GM12878 (cell line): ENCODE data around the gene NR2F1-AS1. TPM values are rescaled to one million over a fixed set of nuclear protein-coding genes. Genes with fewer than 3 reads are reported as not detected.

Source experiments
- ATAC-seq: fragments of 200-7000 bp; cut with Tn5 transposase; 3 replicates; pipeline ENCODE4 v1.9.1; 2020; ENCODE audit warnings: mild to moderate bottlenecking, moderate library complexity
- BruUV-seq: library from RNA; stranded (reverse); fragments of 400-500 nt; replicated peaks from 2 replicates; lab custom pipeline; 2021; lab: Mats Ljungman, UMichigan
- CTCF ChIA-PET: fragments of 300-600 bp; sonication (Branson Sonifier 250); formaldehyde crosslinking; extraction: SDS; loops from one replicate; lab custom pipeline; 2021; ENCODE audit warnings: inconsistent platforms; lab: Yijun Ruan, JAX
- POLR2A ChIA-PET: fragments of 350-600 bp; formaldehyde crosslinking; extraction: SDS; loops from one replicate; lab custom pipeline; 2021; ENCODE audit warnings: inconsistent platforms; lab: Charles Lee
- RAD21 ChIA-PET: fragments of 300-600 bp; sonication (Branson Sonifier 250); formaldehyde crosslinking; loops from one replicate; lab custom pipeline; 2023; ENCODE audit warnings: antibody characterized with exemption; ENCODE audit not compliant: unreplicated experiment; lab: Charles Lee
- SMC1A ChIA-PET: fragments of 300-600 bp; sonication (Branson Sonifier 250); formaldehyde crosslinking; loops from one replicate; lab custom pipeline; 2023; ENCODE audit not compliant: unreplicated experiment, uncharacterized antibody; lab: Charles Lee
- DNase-seq: peaks from one replicate; pipeline ENCODE4 v3.0.0-alpha.2; 2011; ENCODE audit warnings: low read depth, low spot score
- FAIRE-seq: peaks from 3 replicates; lab custom pipeline; 2011; peaks lifted over from hg19 to GRCh38; lab: Jason Lieb, UNC
- H2AFZ ChIP-seq: 2 replicates; pipeline ENCODE4 v1.6.0; 2011; ENCODE audit warnings: low read depth, low read length, control low read depth; ENCODE audit not compliant: control insufficient read depth
- H3K27ac ChIP-seq: 2 replicates; pipeline ENCODE4 v1.5.1; 2011; ENCODE audit warnings: control low read depth; ENCODE audit not compliant: control insufficient read depth, insufficient read depth
- H3K27me3 ChIP-seq, 2 experiments: replicated peaks in 1 of 2; 2 replicates each; pipeline versions ENCODE4 v1.6.0 to v1.6.1; 2011; ENCODE audit warnings: low read length in 1 of 2; ENCODE audit not compliant: control insufficient read depth in 2 of 2, insufficient read depth in 2 of 2
- H3K36me3 ChIP-seq, 2 experiments: 2 replicates each; pipeline ENCODE4 v1.5.1; 2011; ENCODE audit warnings: low read length in 1 of 2; ENCODE audit not compliant: control insufficient read depth in 2 of 2, insufficient read depth in 2 of 2
- H3K4me1 ChIP-seq: 2 replicates; pipeline ENCODE4 v1.6.1; 2011; ENCODE audit warnings: mild to moderate bottlenecking, low read length, moderate library complexity, mixed read lengths; ENCODE audit not compliant: control insufficient read depth, insufficient read depth
- H3K4me2 ChIP-seq: 2 replicates; pipeline ENCODE4 v1.6.0; 2011; ENCODE audit warnings: control low read depth; ENCODE audit not compliant: control insufficient read depth, insufficient read depth
- H3K4me3 ChIP-seq: fragments of 200-600 bp; sonication (generic); 2 replicates; pipeline ENCODE4 v1.5.1; 2016
- H3K79me2 ChIP-seq: 2 replicates; pipeline ENCODE4 v1.6.0; 2011; ENCODE audit warnings: low read length; ENCODE audit not compliant: control insufficient read depth, insufficient read depth
- H3K9ac ChIP-seq: 2 replicates; pipeline ENCODE4 v1.8.0; 2011; ENCODE audit warnings: low read length, control low read depth, mixed read lengths; ENCODE audit not compliant: control insufficient read depth, insufficient read depth
- H3K9me3 ChIP-seq: replicated peaks from 3 replicates; pipeline ENCODE4 v1.5.1; 2011; ENCODE audit warnings: mild to moderate bottlenecking, low read length; ENCODE audit not compliant: control insufficient read depth, insufficient read depth
- H4K20me1 ChIP-seq: 2 replicates; pipeline ENCODE4 v1.6.0; 2011; ENCODE audit not compliant: control insufficient read depth, insufficient read depth
- ATF2 ChIP-seq: IDR thresholded peaks from 2 replicates; pipeline ENCODE4 v1.6.1; 2012; ENCODE audit warnings: low read length, inconsistent platforms
- BACH1 ChIP-seq: fragments of 450-650 bp; IDR thresholded peaks from 2 replicates; pipeline ENCODE4 v1.6.1; 2017; ENCODE audit warnings: mild to moderate bottlenecking, borderline replicate concordance
- BCL11A ChIP-seq: IDR thresholded peaks from 2 replicates; pipeline ENCODE4 v1.6.1; 2011; ENCODE audit warnings: low read depth, low read length
- CHD2 ChIP-seq: IDR thresholded peaks from 2 replicates; pipeline ENCODE4 v1.6.1; 2011; ENCODE audit warnings: low read depth, low read length, improper control_type of control experiment, borderline replicate concordance
- DPF2 ChIP-seq: fragments of 450-650 bp; IDR thresholded peaks from 2 replicates; pipeline ENCODE4 v1.6.1; 2017; ENCODE audit warnings: mild to moderate bottlenecking
- EGR1 ChIP-seq, 2 experiments: IDR thresholded peaks; 1 replicate in 1 of 2; 2 replicates in 1 of 2; pipeline ENCODE4 v1.6.1; 2011 to 2012; ENCODE audit warnings: low read depth in 2 of 2, low read length in 2 of 2, borderline replicate concordance in 1 of 2, mild to moderate bottlenecking in 1 of 2, moderate library complexity in 1 of 2
- EZH2 ChIP-seq: IDR thresholded peaks from 2 replicates; pipeline ENCODE4 v1.6.1; 2012; ENCODE audit warnings: low read depth, mild to moderate bottlenecking, control low read depth, inconsistent platforms, low read length, borderline replicate concordance; ENCODE audit not compliant: control insufficient read depth
- IKZF1 ChIP-seq: fragments of 450-650 bp; conservative IDR thresholded peaks from 2 replicates; pipeline ENCODE4 v1.6.1; 2017; ENCODE audit warnings: antibody characterized with exemption, mild to moderate bottlenecking
- JUNB ChIP-seq: IDR thresholded peaks from 2 replicates; pipeline ENCODE4 v1.6.1; 2016; ENCODE audit warnings: antibody characterized with exemption, mild to moderate bottlenecking
- NBN ChIP-seq: fragments of 450-650 bp; IDR thresholded peaks from 2 replicates; pipeline ENCODE4 v1.6.1; 2016
- NFYB ChIP-seq: IDR thresholded peaks from 2 replicates; pipeline ENCODE4 v1.6.1; 2011; ENCODE audit warnings: low read depth, mild to moderate bottlenecking, low read length, improper control_type of control experiment, moderate library complexity; ENCODE audit not compliant: insufficient read depth
- PAX5 ChIP-seq: IDR thresholded peaks from 2 replicates; pipeline ENCODE4 v1.6.1; 2011; ENCODE audit warnings: low read depth, low read length, borderline replicate concordance
- SIN3A ChIP-seq: IDR thresholded peaks from 2 replicates; pipeline ENCODE4 v1.6.1; 2012; ENCODE audit warnings: low read depth, low read length, improper control_type of control experiment
- TCF3 ChIP-seq: IDR thresholded peaks from 2 replicates; pipeline ENCODE4 v1.6.1; 2012; ENCODE audit warnings: low read depth, mild to moderate bottlenecking, low read length, borderline replicate concordance; ENCODE audit not compliant: insufficient read depth
- TCF7 ChIP-seq: IDR thresholded peaks from 2 replicates; pipeline ENCODE4 v1.6.1; 2014; ENCODE audit warnings: antibody characterized with exemption, borderline replicate concordance
- ZBTB33 ChIP-seq: fragments of 450-650 bp; IDR thresholded peaks from 2 replicates; pipeline ENCODE4 v1.6.1; 2017; ENCODE audit warnings: mild to moderate bottlenecking
- WGBS: methylation state at CpG from one replicate; pipeline ENCODE4 v1.1.6; 2016; ENCODE audit warnings: low lambda C conversion rate; ENCODE audit not compliant: insufficient replicate concordance, insufficient coverage; ENCODE audit errors: missing lambda C conversion rate; 5-methylcytosine and 5-hydroxymethylcytosine counted together
- in situ Hi-C: fragments of 300-500 bp; cut with MboI; formaldehyde crosslinking; loops from 9 replicates; pipeline ENCODE4 v1.14.3; 2018; ENCODE audit warnings: mixed read lengths
- intact Hi-C: fragments of 100-400 bp; cut with micrococcal nuclease; formaldehyde crosslinking; loops from one replicate; pipeline ENCODE4 v1.14.2; 2022; ENCODE audit not compliant: unreplicated experiment
- polyA plus RNA-seq, 11 experiments: library from polyadenylated mRNA; depleted of rRNA in 4 of 11; unstranded in 6 of 11; stranded (reverse) in 5 of 11; fragments of >200 nt; fragmentation: Nextera tagmentation in 4 of 11; fragmentation: Illumina TruSeq in 1 of 11; extraction: Ambion mirVana in 4 of 11; extraction: Trizol in 1 of 11; gene quantifications; 1 replicate in 1 of 11; 2 replicates in 10 of 11; pipeline versions ENCODE4 v1.2.1 to v1.2.3, GENCODE V29; 2011 to 2016; ENCODE audit warnings: inconsistent platforms in 2 of 11, missing spikeins in 2 of 11, low read depth in 1 of 11
- total RNA-seq, 4 experiments: library from RNA; depleted of rRNA in 3 of 4; stranded (reverse); fragments of >200 nt in 3 of 4; fragmentation: Illumina TruSeq in 1 of 4; extraction: Trizol in 1 of 4; gene quantifications; 2 replicates each; pipeline versions ENCODE4 v1.2.1 to v1.2.3, GENCODE V29; 2013 to 2021

Gene NR2F1-AS1
- total and polyA plus RNA-seq, 10 of the 15 experiments (the other 5 are each of a cell fraction or from before 2014, with no cell fraction given) = 0.11 to 0.85 (median 0.27) TPM

- no peak overlapping the region for H3K4me2 ChIP-seq
- no peaks in the 10 kb centered on the region for H4K20me1 ChIP-seq
- no peak overlapping the region for H3K4me3 ChIP-seq
- ChIA-PET POLR2A (interaction anchor here (0.5 kb wide), 1 partner anchor 536 kb away, joined by 3 read pairs; no protein-coding TSS in a partner anchor), SMC1A (no interaction called here), RAD21 (no interaction called here), CTCF (no interaction called here)
- intact Hi-C loops = no loop called here
- DNase-seq (no peak), FAIRE-seq (no peak), ATAC-seq (no peak)
- in situ Hi-C loops = no loop called here
- no peaks in the 10 kb centered on the region for H3K4me1 ChIP-seq
- H3K9me3 ChIP-seq = no peaks in the 10 kb centered on the region
- no peaks in the 10 kb centered on the region for H3K36me3 ChIP-seq
- no peak overlapping the region for H3K9ac ChIP-seq
- WGBS = 53% methylated on average over 3 of the region's 3 CpGs
- TF ChIP-seq PAX5 (no peak), EZH2 (no peak), JUNB (no peak), DPF2 (no peak), NBN (no peak), EGR1 (IDR thresholded peaks at IDR 0.05; ENCODE audit: borderline replicate concordance in 1 of 2, low read depth in 2 of 2, low read length in 2 of 2) (no peak), BACH1 (no peak), CHD2 (no peak), BCL11A (no peak), ZBTB33 (no peak), NFYB (no peak), TCF7 (no peak), IKZF1 (no peak), TCF3 (no peak), ATF2 (no peak), SIN3A (no peak)
- H3K27me3 ChIP-seq = no peaks in the 10 kb centered on the region; a peak in 1 of 4 replicates
- no peak overlapping the region for H3K27ac ChIP-seq
- H3K79me2 ChIP-seq = no peaks in the 10 kb centered on the region
- no TSS peak for BruUV-seq
- no peak overlapping the region for H2AFZ ChIP-seq
Observed at GRCh38 chr5:93423300-93423699, 157.7 kb downstream of the NR2F1-AS1 start.
